K562 (cell line): Measurements from ENCODE around the gene GNB2. TPM values are rescaled to one million over a fixed set of nuclear protein-coding genes. Genes with fewer than 3 reads are reported as not detected.

Experiments used
- GTF2E2 ChIP-seq: fragments of 200-800 bp; sonication (Bioruptor generic); IDR thresholded peaks from 2 replicates; pipeline ENCODE4 v1.6.1; 2016; ENCODE audit warnings: missing genetic modification characterization, missing compliant biosample characterization
- MLLT1 ChIP-seq, 2 experiments: fragments of 450-650 bp; IDR thresholded peaks; 2 replicates each; pipeline ENCODE4 v1.6.1; 2016
- RBM25 ChIP-seq: fragments of 200-400 bp; formaldehyde crosslinking; IDR thresholded peaks from 2 replicates; pipeline ENCODE4 v1.6.1; 2018; ENCODE audit warnings: low read length, low read depth, moderate library complexity; ENCODE audit not compliant: severe bottlenecking
- RCOR1 ChIP-seq, 2 experiments: IDR thresholded peaks; 2 replicates each; pipeline ENCODE4 v1.6.1; 2012; ENCODE audit warnings: low read depth in 2 of 2, low read length in 2 of 2, borderline replicate concordance in 1 of 2, improper control_type of control experiment in 1 of 2
- RUNX1 ChIP-seq: sonication (generic); IDR thresholded peaks from 2 replicates; pipeline ENCODE4 v1.6.1; 2016; ENCODE audit warnings: antibody characterized with exemption, low read depth
- THRAP3 ChIP-seq: fragments of 450-650 bp; IDR thresholded peaks from 2 replicates; pipeline ENCODE4 v1.6.1; 2016; ENCODE audit warnings: mild to moderate bottlenecking, inconsistent platforms, borderline replicate concordance
- ZBTB12 ChIP-seq: fragments of 250-450 bp; sonication (Bioruptor Pico); IDR thresholded peaks from 2 replicates; pipeline ENCODE4 v1.4.0; 2020
- polyA plus RNA-seq, 8 experiments: library from polyadenylated mRNA; depleted of rRNA in 4 of 8; stranded (reverse) in 5 of 8; unstranded in 3 of 8; fragments of >200 nt; fragmentation: Nextera tagmentation in 2 of 8; fragmentation: Illumina TruSeq in 1 of 8; extraction: Ambion mirVana in 2 of 8; extraction: Trizol in 1 of 8; gene quantifications; 2 replicates each; pipeline versions ENCODE4 v1.2.1 to v1.2.3, GENCODE V29; 2011 to 2014; ENCODE audit warnings: inconsistent platforms in 1 of 8, missing spikeins in 1 of 8
- total RNA-seq, 7 experiments: library from RNA; depleted of rRNA in 6 of 7; stranded (reverse); fragments of >200 nt in 6 of 7; fragmentation: Illumina TruSeq in 2 of 7; extraction: Trizol in 2 of 7; gene quantifications; 2 replicates each; pipeline versions ENCODE4 v1.2.1 to v1.2.3, GENCODE V29; 2011 to 2021; ENCODE audit warnings: low replicate concordance in 1 of 7

Gene GNB2
- total and polyA plus RNA-seq, 9 of the 15 experiments (the other 6 are each of a cell fraction or from before 2014, with no cell fraction given), result 0.65 to 320 (median 104) TPM

- TF ChIP-seq RCOR1 (IDR thresholded peaks at IDR 0.05; ENCODE audit: borderline replicate concordance in 1 of 2, low read depth in 2 of 2, low read length in 2 of 2) (peak in 1 of 2 experiments; percentile 54; a peak in 1 of 4 replicates), RBM25 (peak; percentile 91), THRAP3 (peak; percentile 38; the same call in 1 of the 2 replicates), ZBTB12 (CRISPR knock-in tag) (no peak), GTF2E2 (no peak), MLLT1 (IDR thresholded peaks at IDR 0.05) (0 out of 4 replicates have a peak, but pooled peaks of 1 of the 2 experiments have one; percentile 48), RUNX1 (no peak)
Observed at GRCh38 chr7:100671353-100672327, 1.9 kb upstream of the GNB2 start (continued).
